A673 (cell line): ENCODE data around the gene RFC2.

ENCODE experiments used
- EZH2 ChIP-seq: fragments of 200-600 bp; sonication (generic); IDR thresholded peaks from 2 replicates; pipeline ENCODE4 v1.6.1; 2017; ENCODE audit warnings: borderline replicate concordance, low read depth, mild to moderate bottlenecking, mixed read lengths, antibody characterized with exemption, low read length; ENCODE audit not compliant: poor library complexity, severe bottlenecking
- TF ChIP-seq, protein P1 (sequence below): fragments of 300-800, 200-600 bp; sonication (generic); conservative IDR thresholded peaks from 2 replicates; pipeline ENCODE4 v1.5.1; 2017; ENCODE audit warnings: low read depth, mild to moderate bottlenecking, antibody characterized with exemption, low read length, moderate library complexity, mixed read lengths

DNA sequence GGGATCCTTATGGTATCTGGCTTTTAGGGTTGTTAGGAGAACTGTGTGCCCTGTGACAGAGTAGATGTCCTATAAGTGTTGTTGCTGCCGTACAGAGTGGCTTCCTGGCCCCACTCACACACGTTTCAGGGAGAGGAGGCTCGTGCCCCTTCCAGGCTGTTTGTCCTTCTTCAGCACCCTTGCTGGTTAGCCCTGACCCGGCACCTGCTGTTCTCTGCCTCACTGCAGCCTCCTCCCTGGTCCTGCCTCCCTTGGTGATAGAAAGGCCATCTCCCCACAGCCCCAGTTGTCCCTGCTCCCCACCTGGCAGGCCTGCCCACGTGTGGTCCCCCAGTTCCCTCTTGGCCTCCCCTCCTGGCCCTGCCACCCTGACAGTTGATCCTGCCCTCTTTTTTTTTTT, 37.3 kb upstream of the RFC2 start:
- TF ChIP-seq, protein P1, sequence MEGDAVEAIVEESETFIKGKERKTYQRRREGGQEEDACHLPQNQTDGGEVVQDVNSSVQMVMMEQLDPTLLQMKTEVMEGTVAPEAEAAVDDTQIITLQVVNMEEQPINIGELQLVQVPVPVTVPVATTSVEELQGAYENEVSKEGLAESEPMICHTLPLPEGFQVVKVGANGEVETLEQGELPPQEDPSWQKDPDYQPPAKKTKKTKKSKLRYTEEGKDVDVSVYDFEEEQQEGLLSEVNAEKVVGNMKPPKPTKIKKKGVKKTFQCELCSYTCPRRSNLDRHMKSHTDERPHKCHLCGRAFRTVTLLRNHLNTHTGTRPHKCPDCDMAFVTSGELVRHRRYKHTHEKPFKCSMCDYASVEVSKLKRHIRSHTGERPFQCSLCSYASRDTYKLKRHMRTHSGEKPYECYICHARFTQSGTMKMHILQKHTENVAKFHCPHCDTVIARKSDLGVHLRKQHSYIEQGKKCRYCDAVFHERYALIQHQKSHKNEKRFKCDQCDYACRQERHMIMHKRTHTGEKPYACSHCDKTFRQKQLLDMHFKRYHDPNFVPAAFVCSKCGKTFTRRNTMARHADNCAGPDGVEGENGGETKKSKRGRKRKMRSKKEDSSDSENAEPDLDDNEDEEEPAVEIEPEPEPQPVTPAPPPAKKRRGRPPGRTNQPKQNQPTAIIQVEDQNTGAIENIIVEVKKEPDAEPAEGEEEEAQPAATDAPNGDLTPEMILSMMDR, result no peak
- TF ChIP-seq EZH2, result no peak
